Upper lobe of right lung (tissue), 1 donor: ENCODE measurements around the gene AKT3. TPM values are rescaled to one million over a fixed set of nuclear protein-coding genes. Genes with fewer than 3 reads are reported as not detected.
"Not testable (repeated sequence)": the region's sequence is repeated elsewhere in the genome, so short reads cannot be mapped to it uniquely, and the experiment has no call there.

Experiments
- ATAC-seq: fragments of 200-7000 bp; cut with Tn5 transposase; one replicate; pipeline ENCODE4 v1.9.1; 2020; ENCODE audit warnings: mild to moderate bottlenecking, moderate library complexity
- DNase-seq: peaks from one replicate; pipeline ENCODE4 v3.0.0-alpha.2; 2020
- H3K27ac ChIP-seq: fragments of 200-600 bp; one replicate; pipeline ENCODE4 v1.8.0; 2022
- H3K27me3 ChIP-seq: fragments of 200-600 bp; one replicate; pipeline ENCODE4 v1.8.0; 2022; ENCODE audit warnings: mild to moderate bottlenecking
- H3K36me3 ChIP-seq: fragments of 200-600 bp; one replicate; pipeline ENCODE4 v1.8.0; 2022
- H3K4me1 ChIP-seq: fragments of 200-600 bp; one replicate; pipeline ENCODE4 v1.8.0; 2022
- H3K4me3 ChIP-seq: fragments of 200-600 bp; one replicate; pipeline ENCODE4 v1.8.0; 2022; ENCODE audit warnings: mild to moderate bottlenecking
- H3K9me3 ChIP-seq: fragments of 200-600 bp; one replicate; pipeline ENCODE4 v1.8.0; 2022
- CTCF ChIP-seq: fragments of 200-600 bp; IDR thresholded peaks from one replicate; pipeline ENCODE4 v1.8.0; 2022; ENCODE audit warnings: antibody characterized with exemption
- intact Hi-C: fragments of 100-400 bp; cut with DNase I; formaldehyde crosslinking; loops from one replicate; pipeline ENCODE4 v1.11.0; 2022
- total RNA-seq: library from RNA; stranded (reverse); fragmentation: NEBNext Ultra II Directional; extraction: Animal tissue kit (Norgen Biotek cat#: 25700); gene quantifications from one replicate; pipeline ENCODE4 v1.2.1, GENCODE V29; 2021
- donor health status: DM: no; HTN: yes; CAD: no; lungs with severe emphysema.

AKT3 gene
- total RNA-seq, 1 donor from 2014 or later, result 64.6 TPM

GRCh38 chr1:243819438-243819839 is 30.6 kb downstream of the AKT3 start:
- DNase-seq, result no peak
- H3K36me3 ChIP-seq, result no peaks in the 10 kb centered on the region
- no peaks in the 10 kb centered on the region for H3K27me3 ChIP-seq
- H3K4me1 ChIP-seq, result no peaks in the 10 kb centered on the region
- H3K9me3 ChIP-seq, result peaks cover 15% of the 10 kb centered on the region
- TF ChIP-seq CTCF, result no peak
- no peak overlapping the region for H3K4me3 ChIP-seq
- intact Hi-C loops, result no loop called here
- no peak overlapping the region for H3K27ac ChIP-seq
- ATAC-seq, result no peak

- Histone ChIP-seq H3K9me3 (peaks cover 16% of the 10 kb centered on the region), H3K27ac (no peak overlapping the region), H3K4me1 (no peaks in the 10 kb centered on the region), H3K27me3 (no peaks in the 10 kb centered on the region), H3K4me3 (no peak overlapping the region), H3K36me3 (no peaks in the 10 kb centered on the region)
- TF ChIP-seq CTCF, result no peak
- ATAC-seq, result no peak
- intact Hi-C loops, result no loop called here
- DNase-seq, result no peak
Measured at GRCh38 chr1:243818978-243819377, 31.1 kb downstream of the AKT3 start.

- peaks cover 11% of the 10 kb centered on the region for H3K9me3 ChIP-seq
- no peaks in the 10 kb centered on the region for H3K4me1 ChIP-seq
- no peak for TF ChIP-seq CTCF
- no peak for ATAC-seq
- no peak overlapping the region for H3K4me3 ChIP-seq
- intact Hi-C loops, result no loop called here
- DNase-seq, result no peak
- H3K27ac ChIP-seq, result no peak overlapping the region
- H3K27me3 ChIP-seq, result no peaks in the 10 kb centered on the region
- no peaks in the 10 kb centered on the region for H3K36me3 ChIP-seq
Measured at GRCh38 chr1:243814718-243815117, 35.3 kb downstream of the AKT3 start.

GRCh38 chr1:243807346-243807745 is 42.7 kb downstream of the AKT3 start:
- H3K4me1 ChIP-seq, result not testable (repeated sequence)

GRCh38 chr1:243806310-243806709 is 43.7 kb downstream of the AKT3 start:
- ATAC-seq (no peak), DNase-seq (no peak)
- no peak for TF ChIP-seq CTCF
- no peaks in the 10 kb centered on the region for H3K27me3 ChIP-seq
- H3K9me3 ChIP-seq, result no peaks in the 10 kb centered on the region
- no peaks in the 10 kb centered on the region for H3K36me3 ChIP-seq
- H3K4me1 ChIP-seq, result no peaks in the 10 kb centered on the region
- no peak overlapping the region for H3K27ac ChIP-seq
- H3K4me3 ChIP-seq, result no peak overlapping the region
- intact Hi-C loops, result no loop called here

More at GRCh38 chr1:243807346-243807745, 42.7 kb downstream of the AKT3 start:
- H3K27me3 ChIP-seq, H3K36me3 ChIP-seq, H3K9me3 ChIP-seq, intact Hi-C loops, H3K27ac ChIP-seq, ATAC-seq, H3K4me3 ChIP-seq, DNase-seq: not testable (repeated sequence)

GRCh38 chr1:243802736-243803135 is 47.3 kb downstream of the AKT3 start:
- no peak for ATAC-seq
- Histone ChIP-seq H3K36me3 (no peaks in the 10 kb centered on the region), H3K4me3 (no peak overlapping the region), H3K27me3 (no peaks in the 10 kb centered on the region), H3K9me3 (no peaks in the 10 kb centered on the region), H3K27ac (no peak overlapping the region), H3K4me1 (no peaks in the 10 kb centered on the region)
- no peak for TF ChIP-seq CTCF
- intact Hi-C loops, result no loop called here
- no peak for DNase-seq
